ENCODE results near the gene KCNJ15. TPM values are rescaled to one million over a fixed set of nuclear protein-coding genes. Genes with fewer than 3 reads are reported as not detected.

KCNJ15 gene
- total RNA-seq, 1 donor from 2014 or later = 2.1 TPM

- no peak for DNase-seq
Measured at GRCh38 chr21:38326899-38327298, 70.1 kb downstream of the KCNJ15 start.

- no peak for DNase-seq
Measured at GRCh38 chr21:38327984-38328383, 71.2 kb downstream of the KCNJ15 start.

DNA sequence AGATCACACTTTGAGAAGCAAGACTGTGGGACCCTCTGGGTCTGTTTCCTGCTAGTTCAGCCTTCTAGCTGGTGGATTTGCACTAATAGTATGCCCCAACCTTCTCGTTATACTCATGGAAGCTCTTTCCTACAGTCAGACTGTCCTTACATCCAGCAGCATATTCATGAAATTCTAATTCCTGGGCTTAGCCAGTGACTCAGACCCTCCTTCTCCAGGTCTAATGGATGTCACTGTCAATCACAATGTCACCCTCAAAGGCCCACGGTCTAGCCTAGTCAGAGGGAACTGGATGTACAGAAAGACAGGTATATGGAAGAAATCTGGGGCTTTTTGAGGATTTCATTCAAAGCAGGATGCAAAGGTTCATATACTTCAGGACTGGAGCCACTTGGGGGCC, 72.4 kb downstream of the KCNJ15 start:
- no peak for DNase-seq

- no peak for DNase-seq
Measured at GRCh38 chr21:38330666-38331065, 73.9 kb downstream of the KCNJ15 start.

DNA sequence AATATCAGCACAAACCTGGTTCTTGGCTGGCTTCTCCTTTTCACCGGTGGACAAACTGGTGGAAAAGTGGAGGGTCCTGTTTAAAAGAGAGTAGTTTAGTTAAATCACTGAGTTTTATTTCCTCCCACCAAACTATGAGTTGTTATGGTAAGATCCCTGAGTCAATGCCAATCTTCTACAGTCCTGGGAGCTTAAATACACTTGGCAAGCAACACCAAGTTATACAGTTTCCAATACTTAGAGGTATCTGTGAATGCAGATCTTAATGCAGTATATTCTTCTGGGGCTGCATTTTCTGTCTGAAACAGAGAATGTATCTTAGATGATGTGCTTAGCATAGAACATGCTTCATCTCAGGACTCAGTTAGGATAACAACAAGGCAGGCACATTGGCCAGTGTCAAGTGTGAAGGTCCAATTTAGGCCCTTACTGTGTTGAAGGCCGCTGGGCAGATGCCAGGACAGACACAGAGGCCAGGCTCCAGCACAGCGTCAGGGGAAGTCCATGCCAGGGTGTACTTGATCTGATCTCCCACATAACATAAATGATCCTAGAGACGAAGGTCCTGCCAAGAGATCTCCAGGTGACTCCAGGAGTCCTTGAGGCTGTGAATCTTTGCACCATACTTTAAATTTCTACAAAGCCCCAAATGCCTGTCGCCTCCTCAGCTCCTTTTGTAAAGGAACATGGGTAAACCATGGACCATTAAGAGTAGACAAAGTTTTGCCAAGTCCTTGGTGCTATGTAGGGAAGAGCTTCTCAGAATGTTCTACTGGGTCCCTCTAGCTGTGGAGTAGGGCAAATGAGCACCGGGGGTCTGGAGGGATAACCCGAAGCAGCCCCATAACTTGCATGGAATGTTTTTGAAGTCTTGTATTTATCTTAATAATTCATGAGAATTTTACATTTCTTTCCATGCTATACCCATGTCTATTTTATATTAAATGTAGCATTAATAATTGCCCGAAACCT, 76.8 kb downstream of the KCNJ15 start:
- DNase-seq = no peak

GRCh38 chr21:38334866-38335265, 78.1 kb downstream of the KCNJ15 start:
- no peak for DNase-seq

GRCh38 chr21:38337793-38338192, 81.0 kb downstream of the KCNJ15 start:
- DNase-seq = no peak

GRCh38 chr21:38340131-38340530, 83.3 kb downstream of the KCNJ15 start:
- no peak for DNase-seq

GRCh38 chr21:38341546-38342012, 84.8 kb downstream of the KCNJ15 start:
- no peak for DNase-seq

DNA sequence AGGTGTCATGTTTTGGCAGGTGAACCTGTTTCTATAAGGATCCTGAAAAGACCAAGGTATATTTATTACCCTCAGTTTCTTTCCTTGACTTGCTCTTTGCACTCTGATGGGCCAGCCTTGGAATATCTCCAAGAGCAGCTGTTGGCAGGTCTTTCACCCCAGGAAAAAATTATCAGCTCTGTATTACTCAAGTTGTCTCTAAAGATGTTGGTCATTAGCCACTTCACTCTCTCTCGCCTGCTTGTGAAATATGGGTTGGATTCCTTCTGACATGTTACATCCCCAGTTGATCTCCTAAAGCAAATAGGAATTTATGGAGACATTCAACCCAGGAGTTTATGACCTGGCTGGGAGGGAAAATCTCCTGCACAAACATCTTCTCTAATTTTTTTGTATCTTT, 85.9 kb downstream of the KCNJ15 start:
- no peak for DNase-seq

DNA sequence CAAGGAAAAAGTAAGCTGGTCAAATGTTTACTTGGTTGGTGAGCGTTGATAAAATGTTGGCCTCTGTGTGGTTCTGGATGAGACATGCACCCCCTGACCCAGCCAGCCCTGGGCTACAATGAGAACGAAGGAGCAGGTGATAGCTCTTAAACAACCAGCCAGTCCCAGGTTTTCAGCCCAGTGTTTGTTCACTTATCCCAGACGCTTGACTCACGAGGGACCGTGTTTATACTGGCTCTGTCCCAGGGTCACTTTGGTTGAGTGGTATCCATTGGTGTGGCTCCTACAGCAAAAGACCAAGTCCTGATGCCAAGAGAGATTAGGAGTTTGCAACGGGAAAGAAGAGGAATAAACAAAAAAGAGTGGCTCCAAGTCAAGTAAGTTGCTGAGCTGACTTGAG, 86.9 kb downstream of the KCNJ15 start:
- DNase-seq = no peak

DNA sequence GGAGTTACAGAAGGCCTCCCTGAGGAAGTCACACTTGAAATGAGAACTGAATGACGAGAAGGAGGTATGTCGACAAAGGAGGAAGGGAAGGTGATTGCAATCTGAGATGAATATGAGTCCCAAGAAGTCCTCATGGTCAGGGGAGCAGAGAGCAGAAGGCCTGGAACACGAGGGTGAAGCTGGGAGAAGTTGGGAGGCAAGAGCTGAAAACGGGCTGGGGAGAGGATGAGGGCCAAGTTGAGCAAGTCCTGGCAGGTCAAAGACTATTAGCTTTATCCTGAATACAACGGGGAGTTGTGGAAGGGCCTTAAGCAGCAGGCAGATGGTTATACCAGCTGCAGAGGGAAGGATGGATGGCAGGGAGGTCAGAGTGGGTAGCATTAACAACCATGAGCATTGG, 89.5 kb downstream of the KCNJ15 start:
- no peak for DNase-seq

DNA sequence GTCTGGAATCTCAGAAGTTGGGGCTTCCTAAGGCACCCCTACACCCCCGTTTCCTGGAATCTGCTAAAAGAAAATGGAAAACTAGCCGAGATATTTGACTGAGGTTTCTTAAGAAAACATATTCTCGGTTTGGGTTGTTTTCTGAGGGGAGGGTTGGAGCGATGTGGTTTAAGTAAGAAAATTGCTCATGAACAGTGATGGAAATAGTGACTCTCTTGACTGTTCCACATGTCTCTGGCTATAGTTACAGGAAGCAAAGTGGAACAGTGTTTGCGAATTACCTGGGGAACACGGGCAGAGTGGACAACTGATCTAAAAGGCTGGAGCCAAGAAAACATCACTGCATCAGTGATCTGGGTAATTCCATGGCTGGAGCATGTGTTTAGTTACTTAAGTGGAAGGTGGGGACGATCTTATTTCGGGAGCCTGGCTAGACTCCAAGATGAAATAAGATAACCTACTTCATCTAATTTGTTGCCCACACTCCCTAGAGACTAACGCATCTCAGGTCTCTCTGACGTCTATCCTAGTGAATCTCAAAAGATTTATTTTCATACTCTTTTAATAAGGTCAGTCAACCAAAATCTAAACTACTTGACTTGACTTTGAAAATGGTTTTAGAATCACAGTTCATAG, 92.4 kb downstream of the KCNJ15 start:
- DNase-seq = peak; percentile 75

DNA sequence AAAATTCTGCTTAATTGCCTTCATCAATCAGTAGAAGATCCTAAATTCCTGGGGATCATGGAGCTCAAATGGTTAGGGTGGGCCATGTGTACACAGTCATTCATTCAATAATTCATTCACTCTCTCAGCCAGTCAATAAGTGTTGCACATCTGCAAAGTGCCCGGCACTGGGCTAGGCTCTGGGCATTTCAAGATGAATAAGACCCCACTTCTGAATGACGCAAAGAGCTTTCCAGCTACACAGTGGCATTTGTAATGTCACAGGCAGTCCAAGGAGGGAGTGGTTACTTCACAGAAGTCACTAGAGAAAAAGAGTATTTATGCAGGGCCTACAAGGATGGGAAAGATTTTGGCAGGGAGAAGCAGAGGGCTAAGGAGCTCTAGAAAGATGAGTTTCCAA, 93.2 kb downstream of the KCNJ15 start:
- no peak for DNase-seq

GRCh38 chr21:38350684-38351083, 93.9 kb downstream of the KCNJ15 start:
- DNase-seq = no peak

- DNase-seq = peak; percentile 63
Measured at GRCh38 chr21:38351176-38351959, 94.6 kb downstream of the KCNJ15 start.

DNA sequence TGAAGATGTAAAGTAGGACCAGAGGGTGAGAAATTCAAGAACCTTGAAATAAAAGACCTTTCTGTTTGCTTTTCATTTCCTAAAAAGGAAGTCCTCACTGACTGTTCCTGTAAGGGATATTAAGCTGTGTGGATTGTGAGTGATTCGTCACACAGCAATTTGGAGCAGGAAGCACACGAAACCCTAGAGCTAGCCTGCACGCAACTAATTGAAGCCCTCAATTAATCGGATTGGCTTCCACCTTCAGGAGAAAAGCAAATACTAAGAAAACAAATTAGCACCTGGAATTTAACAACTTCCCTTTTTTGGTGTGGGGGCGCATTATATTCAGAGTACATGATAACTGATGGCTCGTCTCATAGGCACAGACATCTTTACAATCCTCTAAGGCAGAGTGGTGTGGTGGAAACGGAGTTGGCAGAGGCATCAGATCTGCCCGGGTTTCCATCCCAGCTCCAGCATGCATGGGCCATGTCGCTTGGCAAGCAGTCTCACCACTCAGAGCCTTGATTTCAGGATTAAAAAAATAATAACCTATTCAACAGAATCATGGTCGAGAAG, 95.2 kb downstream of the KCNJ15 start:
- peak; percentile 29 for DNase-seq

DNA sequence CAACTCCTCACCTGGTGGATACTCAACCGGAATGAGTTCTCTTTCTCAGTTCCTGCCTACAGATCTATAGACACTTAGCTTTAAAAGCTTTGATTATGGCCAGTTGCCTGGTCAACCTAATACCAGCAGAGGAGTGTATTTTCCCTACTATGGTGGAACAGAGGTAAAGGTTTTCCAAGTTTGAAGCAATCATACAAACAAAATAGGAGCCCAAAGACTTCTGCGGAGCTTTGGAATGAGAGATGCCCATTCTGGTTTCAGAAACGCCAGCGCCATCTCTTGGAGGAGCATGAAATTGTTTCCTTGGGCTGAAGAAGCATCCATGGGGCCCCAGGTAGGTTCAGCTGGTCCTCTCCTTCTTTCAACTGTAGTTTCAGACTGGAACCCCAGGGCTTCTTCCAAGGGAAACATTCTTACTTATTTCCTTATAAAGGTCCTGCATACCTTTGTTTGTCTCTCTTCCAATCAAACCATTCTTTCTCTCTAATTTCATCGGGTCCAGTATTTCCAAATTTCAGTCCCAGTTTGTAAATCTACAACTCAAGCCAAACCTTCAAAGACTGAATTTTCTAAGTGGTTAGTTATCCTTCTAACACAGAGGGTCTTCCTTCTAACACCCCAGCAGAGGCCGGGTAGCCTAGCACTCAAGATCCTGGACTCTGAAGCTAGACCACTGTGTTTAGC, 95.9 kb downstream of the KCNJ15 start:
- DNase-seq = peak; percentile 81

DNA sequence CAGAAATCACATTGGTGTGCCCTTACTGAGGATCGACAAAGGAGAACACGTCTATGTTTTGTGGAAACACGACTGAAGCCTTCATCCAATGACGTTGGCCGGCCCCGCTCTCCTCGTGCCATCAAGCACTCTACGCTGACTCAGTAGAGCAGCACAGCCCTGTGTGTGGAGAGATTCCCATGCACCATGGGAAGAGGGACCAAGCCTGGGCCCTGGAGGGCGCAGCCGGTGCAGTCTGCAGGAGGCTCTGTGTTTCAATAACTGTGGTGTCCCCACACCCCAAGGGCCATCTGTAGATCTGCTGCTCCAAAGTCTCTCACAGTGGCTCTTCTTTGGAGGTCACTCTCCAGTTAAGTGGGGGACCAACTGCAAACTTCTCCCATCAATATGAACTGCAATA, 97.4 kb downstream of the KCNJ15 start:
- DNase-seq = no peak

GRCh38 chr21:38354746-38355145, 98.0 kb downstream of the KCNJ15 start:
- no peak for DNase-seq

- no peak for DNase-seq
Measured at GRCh38 chr21:38355353-38355752, 98.6 kb downstream of the KCNJ15 start.
